T47D (cell line): ENCODE measurements around the gene PGLYRP3.

Experiments
- DNase-seq, 2 experiments: peaks; one replicate each; pipeline versions ENCODE4 v3.0.0 to v3.0.0-alpha.2; 2011 to 2012; ENCODE audit warnings: low read depth in 1 of 2, low spot score in 1 of 2
- JUND ChIP-seq: IDR thresholded peaks from 2 replicates; pipeline ENCODE4 v1.6.1; 2012; ENCODE audit warnings: low read depth
- in situ Hi-C: cut with HindIII; loops from 2 replicates; pipeline ENCODE4 v1.10.0; 2016; ENCODE audit warnings: low sequenced_read_pairs, low pct_unique_long_range_greater_than_20kb

The PGLYRP3 gene

GRCh38 chr1:153312570-153313186 lies at the start of gene PGLYRP3:
Gene PGLYRP3 (minus strand): TSS chr1:153312952. CDS start chr1:153310665, 2,287 bp downstream.
- peak in 1 of 2 experiments; percentile 53 for DNase-seq
- in situ Hi-C loops: no loop called here
- no peak for TF ChIP-seq JUND

GRCh38 chr1:153362187-153362775 lies 49.5 kb upstream of the PGLYRP3 start:
- in situ Hi-C loops: no loop called here
- no peak for TF ChIP-seq JUND
- no peak for DNase-seq

- in situ Hi-C loops: no loop called here
- DNase-seq: no peak
- no peak for TF ChIP-seq JUND
Measured at GRCh38 chr1:153361480-153362109, 48.8 kb upstream of the PGLYRP3 start.

GRCh38 chr1:153360592-153361479 lies 48.1 kb upstream of the PGLYRP3 start:
- in situ Hi-C loops: no loop called here
- no peak for DNase-seq
- TF ChIP-seq JUND: no peak

GRCh38 chr1:153360190-153360589 lies 47.4 kb upstream of the PGLYRP3 start:
- TF ChIP-seq JUND: no peak
- in situ Hi-C loops: no loop called here
- DNase-seq: no peak

GRCh38 chr1:153359241-153359640 lies 46.5 kb upstream of the PGLYRP3 start:
- no peak for TF ChIP-seq JUND
- DNase-seq: no peak
- in situ Hi-C loops: no loop called here

GRCh38 chr1:153358691-153358975 lies 45.9 kb upstream of the PGLYRP3 start:
- in situ Hi-C loops: no loop called here
- no peak for DNase-seq
- no peak for TF ChIP-seq JUND

- DNase-seq: no peak
- TF ChIP-seq JUND: no peak
- in situ Hi-C loops: no loop called here
Measured at GRCh38 chr1:153357853-153358690, 45.3 kb upstream of the PGLYRP3 start, which contains the start of gene S100A9. Gene S100A9 (plus strand): TSS chr1:153357854. CDS start chr1:153358284, 430 bp downstream.

- peak; percentile 48 to 72 for DNase-seq
- in situ Hi-C loops: no loop called here
- no peak for TF ChIP-seq JUND
Measured at GRCh38 chr1:153357076-153357852, 44.5 kb upstream of the PGLYRP3 start.

GRCh38 chr1:153356392-153357075 lies 43.8 kb upstream of the PGLYRP3 start:
- peak; percentile 50 to 51 for DNase-seq
- no peak for TF ChIP-seq JUND
- in situ Hi-C loops: no loop called here
